HepG2 (cell line): ENCODE data around the gene PPP4C. TPM values are rescaled to one million over a fixed set of nuclear protein-coding genes. Genes with fewer than 3 reads are reported as not detected.

Experiments
- ATAC-seq: fragments of 200-7000 bp; cut with Tn5 transposase; 3 replicates; pipeline ENCODE4 v1.9.1; 2020; ENCODE audit warnings: mild to moderate bottlenecking, moderate library complexity
- BruUV-seq: library from RNA; stranded (reverse); fragments of 400-500 nt; replicated peaks from 2 replicates; lab custom pipeline; 2021; lab: Mats Ljungman, UMichigan
- CTCF ChIA-PET: fragments of 300-600 bp; formaldehyde crosslinking; extraction: SDS; loops from one replicate; lab custom pipeline; 2021; ENCODE audit warnings: low total read pairs, inconsistent platforms, low intra/inter-chr PET ratio; lab: Yijun Ruan, JAX
- POLR2A ChIA-PET: fragments of 350-600 bp; sonication (Branson Sonifier 250); formaldehyde crosslinking; loops from one replicate; lab custom pipeline; 2020; ENCODE audit warnings: antibody characterized with exemption, inconsistent platforms; lab: Yijun Ruan, JAX
- DNase-seq: peaks from one replicate; pipeline ENCODE4 v3.0.0-alpha.2; 2015; ENCODE audit warnings: low spot score
- FAIRE-seq: peaks from 3 replicates; lab custom pipeline; 2011; peaks lifted over from hg19 to GRCh38; lab: Jason Lieb, UNC
- H2AFZ ChIP-seq: one replicate; pipeline ENCODE4 v1.6.1; 2011; ENCODE audit warnings: low read length, inconsistent platforms
- H3K27ac ChIP-seq: fragments of 300-600 bp; 3 replicates; pipeline ENCODE4 v1.8.0; 2011; ENCODE audit warnings: mixed run types, mild to moderate bottlenecking, mixed read lengths, low read length, inconsistent platforms; ENCODE audit not compliant: insufficient read depth; ENCODE audit errors: extremely low read length
- H3K27me3 ChIP-seq, 2 experiments: fragments of 200-600 bp in 1 of 2; 2 replicates in 1 of 2; 3 replicates in 1 of 2; pipeline versions ENCODE4 v1.6.0 to v1.8.0; 2011; ENCODE audit warnings: low read length in 2 of 2, mild to moderate bottlenecking in 2 of 2, moderate library complexity in 2 of 2, inconsistent platforms in 1 of 2; ENCODE audit not compliant: insufficient read depth in 2 of 2, control insufficient read depth in 1 of 2
- H3K36me3 ChIP-seq, 2 experiments: fragments of 200-600 bp in 1 of 2; replicated peaks in 1 of 2; 2 replicates in 1 of 2; 3 replicates in 1 of 2; pipeline versions ENCODE4 v1.5.1 to v1.8.0; 2011; ENCODE audit warnings: low read length in 2 of 2, inconsistent platforms in 1 of 2; ENCODE audit not compliant: insufficient read depth in 2 of 2, control insufficient read depth in 1 of 2
- H3K4me1 ChIP-seq: 2 replicates; pipeline ENCODE4 v1.5.1; 2012; ENCODE audit warnings: low read length, inconsistent platforms; ENCODE audit not compliant: insufficient read depth
- H3K4me2 ChIP-seq: 2 replicates; pipeline ENCODE4 v1.6.0; 2011; ENCODE audit warnings: low read depth, low read length, inconsistent platforms
- H3K4me3 ChIP-seq, 3 experiments: fragments of 200-600 bp in 1 of 3; sonication (generic), shearing (Covaris generic) in 1 of 3; replicated peaks in 1 of 3; 2 replicates each; pipeline ENCODE4 v1.5.1; 2011 to 2016; ENCODE audit warnings: low read length in 3 of 3, inconsistent platforms in 2 of 3, low read depth in 2 of 3, mild to moderate bottlenecking in 2 of 3, control low read depth in 1 of 3, mixed read lengths in 1 of 3; ENCODE audit not compliant: insufficient read depth in 1 of 3
- H3K79me2 ChIP-seq: one replicate; pipeline ENCODE4 v1.6.1; 2011; ENCODE audit warnings: low read length, inconsistent platforms; ENCODE audit not compliant: insufficient read depth
- H3K9ac ChIP-seq: 2 replicates; pipeline ENCODE4 v1.6.0; 2011; ENCODE audit warnings: mild to moderate bottlenecking, low read depth, low read length, inconsistent platforms; ENCODE audit not compliant: insufficient read depth
- H3K9me3 ChIP-seq: 2 replicates; pipeline ENCODE4 v1.5.1; 2012; ENCODE audit warnings: mild to moderate bottlenecking, low read length
- H4K20me1 ChIP-seq: 2 replicates; pipeline ENCODE4 v1.6.0; 2011; ENCODE audit warnings: inconsistent platforms, mild to moderate bottlenecking, low read length, moderate library complexity; ENCODE audit not compliant: insufficient read depth
- HNF4G ChIP-seq, 2 experiments: sonication (generic) in 1 of 2; formaldehyde crosslinking in 1 of 2; IDR thresholded peaks; 2 replicates each; pipeline versions ENCODE4 v1.4.0 to v1.6.1; 2011 to 2020; ENCODE audit warnings: borderline replicate concordance in 2 of 2, low read depth in 2 of 2, mild to moderate bottlenecking in 2 of 2, low read length in 1 of 2, missing genetic modification reagents in 1 of 2, moderate library complexity in 1 of 2
- NRL ChIP-seq: sonication (generic); formaldehyde crosslinking; IDR thresholded peaks from 2 replicates; pipeline ENCODE4 v1.5.0; 2020; ENCODE audit warnings: missing genetic modification reagents, mild to moderate bottlenecking, moderate library complexity, borderline replicate concordance
- PITX1 ChIP-seq: sonication (generic); formaldehyde crosslinking; IDR thresholded peaks from 2 replicates; pipeline ENCODE4 v1.5.1; 2020; ENCODE audit warnings: mild to moderate bottlenecking, missing genetic modification reagents
- SIN3A ChIP-seq: IDR thresholded peaks from 2 replicates; pipeline ENCODE4 v1.6.1; 2011; ENCODE audit warnings: low read depth, mild to moderate bottlenecking, control low read depth, low read length, borderline replicate concordance
- ZNF34 ChIP-seq: sonication (generic); formaldehyde crosslinking; IDR thresholded peaks from 2 replicates; pipeline ENCODE4 v1.4.0; 2020; ENCODE audit warnings: mild to moderate bottlenecking, missing genetic modification reagents, borderline replicate concordance
- ZNF430 ChIP-seq: sonication (generic); formaldehyde crosslinking; IDR thresholded peaks from 2 replicates; pipeline ENCODE4 v1.9.0; 2021; ENCODE audit warnings: mild to moderate bottlenecking, missing genetic modification reagents
- ZNF567 ChIP-seq: sonication (generic); formaldehyde crosslinking; IDR thresholded peaks from 2 replicates; pipeline ENCODE4 v1.8.1; 2023; ENCODE audit warnings: mild to moderate bottlenecking, missing genetic modification reagents, borderline replicate concordance
- ZNF782 ChIP-seq: sonication (generic); formaldehyde crosslinking; IDR thresholded peaks from 2 replicates; pipeline ENCODE4 v1.4.0; 2020; ENCODE audit warnings: missing genetic modification reagents, mild to moderate bottlenecking, borderline replicate concordance
- ZNF839 ChIP-seq: sonication (generic); formaldehyde crosslinking; IDR thresholded peaks from 2 replicates; pipeline ENCODE4 v1.4.0; 2020; ENCODE audit warnings: missing genetic modification reagents, mild to moderate bottlenecking, borderline replicate concordance
- WGBS: methylation state at CpG from one replicate; pipeline ENCODE4 v1.1.6; 2017; ENCODE audit warnings: low lambda C conversion rate; 5-methylcytosine and 5-hydroxymethylcytosine counted together
- in situ Hi-C: cut with HindIII; loops from 2 replicates; pipeline ENCODE4 v1.10.0; 2017; ENCODE audit warnings: low pct_unique_long_range_greater_than_20kb; ENCODE audit not compliant: extremely low pct_ligation_motif_present
- intact Hi-C: fragments of 100-400 bp; cut with micrococcal nuclease; formaldehyde crosslinking; loops from one replicate; pipeline ENCODE4 v1.10.0; 2022; ENCODE audit not compliant: unreplicated experiment
- polyA plus RNA-seq, 8 experiments: library from polyadenylated mRNA; depleted of rRNA in 3 of 8; stranded (reverse) in 7 of 8; unstranded in 1 of 8; fragments of >200 nt; fragmentation: Illumina TruSeq in 4 of 8; extraction: Trizol in 4 of 8; gene quantifications; 2 replicates each; pipeline versions ENCODE4 v1.2.1 to v1.2.3, GENCODE V29; 2011 to 2016; ENCODE audit warnings: low read depth in 4 of 8, missing spikeins in 1 of 8, mixed read lengths in 1 of 8; ENCODE audit not compliant: insufficient read depth in 1 of 8
- total RNA-seq, 5 experiments: library from RNA; depleted of rRNA; stranded (reverse); fragments of >200 nt; fragmentation: Illumina TruSeq; extraction: Trizol; gene quantifications; 2 replicates each; pipeline ENCODE4 v1.2.3, GENCODE V29; 2016; ENCODE audit warnings: low read depth in 1 of 5
- TF ChIP-seq, protein P1 (sequence below), 2 experiments: sonication (generic) in 1 of 2; formaldehyde crosslinking in 1 of 2; IDR thresholded peaks; 2 replicates each; pipeline versions ENCODE4 v1.4.0 to v1.6.1; 2016 to 2020; ENCODE audit warnings: borderline replicate concordance in 1 of 2, low read depth in 1 of 2, mild to moderate bottlenecking in 1 of 2, missing genetic modification reagents in 1 of 2
- TF ChIP-seq, protein P2 (sequence below): sonication (generic); formaldehyde crosslinking; IDR thresholded peaks from 2 replicates; pipeline ENCODE4 v1.5.0; 2020; ENCODE audit warnings: mild to moderate bottlenecking, missing genetic modification reagents

PPP4C gene
- total and polyA plus RNA-seq, 2 of the 13 experiments (the other 11 are each of a cell fraction or from before 2014, with no cell fraction given) = 176 to 220 TPM

DNA sequence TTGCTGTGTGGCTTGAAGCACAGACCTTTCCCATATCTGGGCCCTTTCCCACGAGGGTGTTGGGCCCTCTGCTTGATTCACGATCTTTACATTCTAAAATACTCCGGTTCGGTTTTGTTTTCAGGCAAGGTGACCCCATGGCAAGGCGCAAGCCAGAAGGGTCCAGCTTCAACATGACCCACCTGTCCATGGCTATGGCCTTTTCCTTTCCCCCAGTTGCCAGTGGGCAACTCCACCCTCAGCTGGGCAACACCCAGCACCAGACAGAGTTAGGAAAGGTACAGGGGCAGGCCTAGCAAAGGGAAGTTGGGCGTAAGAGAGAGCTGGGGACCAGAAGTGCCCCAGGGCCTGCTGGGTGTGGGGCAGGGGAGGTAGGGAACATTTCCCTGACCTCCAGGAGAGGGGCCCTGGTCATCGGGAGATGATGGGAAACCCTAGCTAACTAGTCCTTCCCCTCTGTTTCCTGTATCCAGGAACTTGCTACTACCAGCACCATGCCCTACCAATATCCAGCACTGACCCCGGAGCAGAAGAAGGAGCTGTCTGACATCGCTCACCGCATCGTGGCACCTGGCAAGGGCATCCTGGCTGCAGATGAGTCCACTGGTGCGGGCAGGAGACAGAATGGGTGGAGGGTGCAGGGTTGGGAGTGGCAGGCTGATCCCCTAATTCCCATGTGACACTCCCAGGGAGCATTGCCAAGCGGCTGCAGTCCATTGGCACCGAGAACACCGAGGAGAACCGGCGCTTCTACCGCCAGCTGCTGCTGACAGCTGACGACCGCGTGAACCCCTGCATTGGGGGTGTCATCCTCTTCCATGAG, 8.8 kb upstream of the PPP4C start:
- no TSS peak for BruUV-seq
- WGBS = 62% methylated on average over 21 of the region's 21 CpGs
- intact Hi-C loops (loop anchor here (1.0 to 5.0 kb wide), 2 partner anchors 25 to 680 kb away; partner anchors contain the start of gene PHKG2), in situ Hi-C loops (no loop called here)
- no peak for ATAC-seq
- FAIRE-seq = no peak
- Histone ChIP-seq H2AFZ (no peak overlapping the region), H3K4me3 (peak overlapping the region; percentile 92 to 100 (median 95)), H3K79me2 (peaks cover 59% of the 10 kb centered on the region), H3K27ac (peak overlapping the region; percentile 95), H4K20me1 (peaks cover 62% of the 10 kb centered on the region), H3K27me3 (peaks cover 0 to 2% of the 10 kb centered on the region in 2 experiments; a peak in 1 of 5 replicates), H3K4me1 (peaks cover 63% of the 10 kb centered on the region), H3K9ac (peak overlapping the region; percentile 90), H3K36me3 (peaks cover 35 to 55% of the 10 kb centered on the region in 2 experiments), H3K9me3 (no peaks in the 10 kb centered on the region), H3K4me2 (peak overlapping the region; percentile 99)
- POLR2A ChIA-PET = interaction anchor here (0.5 to 9.1 kb wide), 11 partner anchors 8 to 808 kb away, joined by 3 to 120 read pairs (median 5); partner anchors contain the start of genes PPP4C and TBX6
- CTCF ChIA-PET = no interaction called here
- DNase-seq = no peak
- TF ChIP-seq PITX1 (CRISPR knock-in tag) (peak; percentile 9; the same call in 1 of the 2 replicates), ZNF839 (peak; percentile 68; the same call in 1 of the 2 replicates), SIN3A (0 out of 2 replicates have a peak, but pooled peaks have one; percentile 11), HNF4G (IDR thresholded peaks at IDR 0.05; ENCODE audit: borderline replicate concordance, low read depth, low read length) (no peak), HNF4G (CRISPR knock-in tag; IDR thresholded peaks at IDR 0.05; ENCODE audit: borderline replicate concordance, low read depth) (0 out of 2 replicates have a peak, but pooled peaks have one; percentile 7), ZNF34 (CRISPR knock-in tag) (no peak), ZNF567 (CRISPR knock-in tag) (0 out of 2 replicates have a peak, but pooled peaks have one; percentile 55), ZNF430 (CRISPR knock-in tag) (0 out of 2 replicates have a peak, but pooled peaks have one; percentile 65), NRL (CRISPR knock-in tag) (peak; percentile 60), ZNF782 (CRISPR knock-in tag) (0 out of 2 replicates have a peak, but pooled peaks have one; percentile 13)
- TF ChIP-seq, protein P1, sequence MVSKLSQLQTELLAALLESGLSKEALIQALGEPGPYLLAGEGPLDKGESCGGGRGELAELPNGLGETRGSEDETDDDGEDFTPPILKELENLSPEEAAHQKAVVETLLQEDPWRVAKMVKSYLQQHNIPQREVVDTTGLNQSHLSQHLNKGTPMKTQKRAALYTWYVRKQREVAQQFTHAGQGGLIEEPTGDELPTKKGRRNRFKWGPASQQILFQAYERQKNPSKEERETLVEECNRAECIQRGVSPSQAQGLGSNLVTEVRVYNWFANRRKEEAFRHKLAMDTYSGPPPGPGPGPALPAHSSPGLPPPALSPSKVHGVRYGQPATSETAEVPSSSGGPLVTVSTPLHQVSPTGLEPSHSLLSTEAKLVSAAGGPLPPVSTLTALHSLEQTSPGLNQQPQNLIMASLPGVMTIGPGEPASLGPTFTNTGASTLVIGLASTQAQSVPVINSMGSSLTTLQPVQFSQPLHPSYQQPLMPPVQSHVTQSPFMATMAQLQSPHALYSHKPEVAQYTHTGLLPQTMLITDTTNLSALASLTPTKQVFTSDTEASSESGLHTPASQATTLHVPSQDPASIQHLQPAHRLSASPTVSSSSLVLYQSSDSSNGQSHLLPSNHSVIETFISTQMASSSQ (IDR thresholded peaks at IDR 0.05; ENCODE audit: low read depth) = no peak
- TF ChIP-seq, protein P1 (CRISPR knock-in tag; IDR thresholded peaks at IDR 0.05; ENCODE audit: borderline replicate concordance) = 0 out of 2 replicates have a peak, but pooled peaks have one; percentile 2
- TF ChIP-seq, protein P2, sequence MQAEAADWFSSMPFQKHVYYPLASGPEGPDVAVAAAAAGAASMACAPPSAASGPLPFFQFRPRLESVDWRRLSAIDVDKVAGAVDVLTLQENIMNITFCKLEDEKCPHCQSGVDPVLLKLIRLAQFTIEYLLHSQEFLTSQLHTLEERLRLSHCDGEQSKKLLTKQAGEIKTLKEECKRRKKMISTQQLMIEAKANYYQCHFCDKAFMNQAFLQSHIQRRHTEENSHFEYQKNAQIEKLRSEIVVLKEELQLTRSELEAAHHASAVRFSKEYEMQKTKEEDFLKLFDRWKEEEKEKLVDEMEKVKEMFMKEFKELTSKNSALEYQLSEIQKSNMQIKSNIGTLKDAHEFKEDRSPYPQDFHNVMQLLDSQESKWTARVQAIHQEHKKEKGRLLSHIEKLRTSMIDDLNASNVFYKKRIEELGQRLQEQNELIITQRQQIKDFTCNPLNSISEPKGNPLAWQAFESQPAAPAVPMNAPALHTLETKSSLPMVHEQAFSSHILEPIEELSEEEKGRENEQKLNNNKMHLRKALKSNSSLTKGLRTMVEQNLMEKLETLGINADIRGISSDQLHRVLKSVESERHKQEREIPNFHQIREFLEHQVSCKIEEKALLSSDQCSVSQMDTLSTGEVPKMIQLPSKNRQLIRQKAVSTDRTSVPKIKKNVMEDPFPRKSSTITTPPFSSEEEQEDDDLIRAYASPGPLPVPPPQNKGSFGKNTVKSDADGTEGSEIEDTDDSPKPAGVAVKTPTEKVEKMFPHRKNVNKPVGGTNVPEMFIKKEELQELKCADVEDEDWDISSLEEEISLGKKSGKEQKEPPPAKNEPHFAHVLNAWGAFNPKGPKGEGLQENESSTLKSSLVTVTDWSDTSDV = 0 out of 2 replicates have a peak, but pooled peaks have one; percentile 19
